ENCODE data around the gene HPCAL1.
A peak's percentile ranks its signal among the peaks of the same experiment; 100 is the strongest.
"Not testable (repeated sequence)": the region's sequence is repeated elsewhere in the genome, so short reads cannot be mapped to it uniquely, and the experiment has no call there.

Gene HPCAL1

GRCh38 chr2:10452956-10453904, 150.5 kb downstream of the HPCAL1 start:
- DNase-seq (ENCODE audit: low read depth in 1 of 2, low spot score in 1 of 2), result no peak
- in situ Hi-C loops (cut with HindIII; ENCODE audit: low pct_unique_long_range_greater_than_20kb, low sequenced_read_pairs), result no loop called here

GRCh38 chr2:10453905-10454298, 151.2 kb downstream of the HPCAL1 start:
- in situ Hi-C loops (cut with HindIII; ENCODE audit: low pct_unique_long_range_greater_than_20kb, low sequenced_read_pairs), result no loop called here
- TF ChIP-seq JUND (IDR thresholded peaks at IDR 0.05; ENCODE audit: low read depth), result no peak

More at GRCh38 chr2:10452956-10453904, 150.5 kb downstream of the HPCAL1 start:
- no peak for TF ChIP-seq JUND (IDR thresholded peaks at IDR 0.05; ENCODE audit: low read depth)

GRCh38 chr2:10454505-10454904, 151.8 kb downstream of the HPCAL1 start:
- DNase-seq (ENCODE audit: low read depth in 1 of 2, low spot score in 1 of 2), result no peak
- in situ Hi-C loops (cut with HindIII; ENCODE audit: low pct_unique_long_range_greater_than_20kb, low sequenced_read_pairs), result no loop called here
- no peak for TF ChIP-seq JUND (IDR thresholded peaks at IDR 0.05; ENCODE audit: low read depth)

More at GRCh38 chr2:10453905-10454298, 151.2 kb downstream of the HPCAL1 start:
- DNase-seq (ENCODE audit: low read depth in 1 of 2, low spot score in 1 of 2), result no peak

- DNase-seq (ENCODE audit: low read depth in 1 of 2, low spot score in 1 of 2); in situ Hi-C loops (cut with HindIII; ENCODE audit: low pct_unique_long_range_greater_than_20kb, low sequenced_read_pairs): not testable (repeated sequence)
Observed at GRCh38 chr2:10457195-10457594, 154.5 kb downstream of the HPCAL1 start.

- peak in 1 of 2 experiments; percentile 27 for DNase-seq (ENCODE audit: low read depth in 1 of 2, low spot score in 1 of 2)
- no peak for TF ChIP-seq JUND (IDR thresholded peaks at IDR 0.05; ENCODE audit: low read depth)
- in situ Hi-C loops (cut with HindIII; ENCODE audit: low pct_unique_long_range_greater_than_20kb, low sequenced_read_pairs), result no loop called here
Observed at GRCh38 chr2:10457846-10458598, 155.3 kb downstream of the HPCAL1 start.

- TF ChIP-seq JUND (IDR thresholded peaks at IDR 0.05; ENCODE audit: low read depth), result no peak
- in situ Hi-C loops (cut with HindIII; ENCODE audit: low pct_unique_long_range_greater_than_20kb, low sequenced_read_pairs), result no loop called here
- DNase-seq (ENCODE audit: low read depth in 1 of 2, low spot score in 1 of 2), result peak in 1 of 2 experiments; percentile 84
Observed at GRCh38 chr2:10460366-10460796, 157.7 kb downstream of the HPCAL1 start.

- DNase-seq (ENCODE audit: low read depth in 1 of 2, low spot score in 1 of 2), result no peak
- in situ Hi-C loops (cut with HindIII; ENCODE audit: low pct_unique_long_range_greater_than_20kb, low sequenced_read_pairs), result no loop called here
- TF ChIP-seq JUND (IDR thresholded peaks at IDR 0.05; ENCODE audit: low read depth), result no peak
Observed at GRCh38 chr2:10462178-10463083, 159.7 kb downstream of the HPCAL1 start.

- in situ Hi-C loops (cut with HindIII; ENCODE audit: low pct_unique_long_range_greater_than_20kb, low sequenced_read_pairs), result no loop called here
- no peak for TF ChIP-seq JUND (IDR thresholded peaks at IDR 0.05; ENCODE audit: low read depth)
- DNase-seq (ENCODE audit: low read depth in 1 of 2, low spot score in 1 of 2), result peak in 1 of 2 experiments; percentile 58
Observed at GRCh38 chr2:10465910-10466309, 163.2 kb downstream of the HPCAL1 start.

- in situ Hi-C loops (cut with HindIII; ENCODE audit: low pct_unique_long_range_greater_than_20kb, low sequenced_read_pairs), result no loop called here
- no peak for DNase-seq (ENCODE audit: low read depth in 1 of 2, low spot score in 1 of 2)
- TF ChIP-seq JUND (IDR thresholded peaks at IDR 0.05; ENCODE audit: low read depth), result no peak
Observed at GRCh38 chr2:10466801-10467200, 164.1 kb downstream of the HPCAL1 start.

GRCh38 chr2:10467401-10467800, 164.7 kb downstream of the HPCAL1 start:
- no peak for TF ChIP-seq JUND (IDR thresholded peaks at IDR 0.05; ENCODE audit: low read depth)
- DNase-seq (ENCODE audit: low read depth in 1 of 2, low spot score in 1 of 2), result no peak
- in situ Hi-C loops (cut with HindIII; ENCODE audit: low pct_unique_long_range_greater_than_20kb, low sequenced_read_pairs), result no loop called here

- no peak for DNase-seq (ENCODE audit: low read depth in 1 of 2, low spot score in 1 of 2)
- in situ Hi-C loops (cut with HindIII; ENCODE audit: low pct_unique_long_range_greater_than_20kb, low sequenced_read_pairs), result no loop called here
- TF ChIP-seq JUND (IDR thresholded peaks at IDR 0.05; ENCODE audit: low read depth), result no peak
Observed at GRCh38 chr2:10469301-10469700, 166.6 kb downstream of the HPCAL1 start.
